Measurements from ENCODE around the gene CDK5RAP2. TPM values are rescaled to one million over a fixed set of nuclear protein-coding genes. Genes with fewer than 3 reads are reported as not detected.
"Not testable (repeated sequence)": the region's sequence is repeated elsewhere in the genome, so short reads cannot be mapped to it uniquely, and the experiment has no call there.

CDK5RAP2 gene
- total and polyA plus RNA-seq, 2 donors: 27.3 to 44.0 TPM

- not testable (repeated sequence) for H3K4me3 ChIP-seq (ENCODE audit: low read length in 2 of 2); DNase-seq (ENCODE audit: low read depth in 6 of 9, low spot score in 9 of 9)
- 90% methylated on average over 4 of the region's 37 CpGs for WGBS
These were observed 83.5 kb downstream of the CDK5RAP2 start for GRCh38 chr9:120496438-120496837.

GRCh38 chr9:120490888-120491595 is 88.9 kb downstream of the CDK5RAP2 start:
- H3K27me3 ChIP-seq (ENCODE audit: control insufficient read depth in 2 of 2, insufficient read depth in 1 of 2, low read length in 1 of 2): no peaks in the 10 kb centered on the region
- H3K9me3 ChIP-seq (ENCODE audit: control insufficient read depth in 2 of 2, insufficient read depth in 1 of 2, low read length in 1 of 2): no peaks in the 10 kb centered on the region
- H3K36me3 ChIP-seq (ENCODE audit: control insufficient read depth in 2 of 2, insufficient read depth in 2 of 2, low read length in 1 of 2): peaks cover 29 to 33% of the 10 kb centered on the region in 2 donors
- H3K4me1 ChIP-seq (ENCODE audit: control insufficient read depth in 2 of 2, insufficient read depth in 2 of 2, low read length in 2 of 2): no peaks in the 10 kb centered on the region
- no peak overlapping the region for H3K27ac ChIP-seq (ENCODE audit: low read depth in 1 of 2, low read length in 1 of 2)
- no peak for DNase-seq (ENCODE audit: low read depth in 6 of 9, low spot score in 9 of 9)
- WGBS: 92% methylated on average over 5 of the region's 5 CpGs
- H3K4me3 ChIP-seq (ENCODE audit: low read length in 2 of 2): no peak overlapping the region

More at GRCh38 chr9:120496438-120496837, 83.5 kb downstream of the CDK5RAP2 start:
- not testable (repeated sequence) for H3K4me1 ChIP-seq (ENCODE audit: control insufficient read depth in 2 of 2, insufficient read depth in 2 of 2, low read length in 2 of 2); H3K9me3 ChIP-seq (ENCODE audit: control insufficient read depth in 2 of 2, insufficient read depth in 1 of 2, low read length in 1 of 2); H3K36me3 ChIP-seq (ENCODE audit: control insufficient read depth in 2 of 2, insufficient read depth in 2 of 2, low read length in 1 of 2); H3K27ac ChIP-seq (ENCODE audit: low read depth in 1 of 2, low read length in 1 of 2); H3K27me3 ChIP-seq (ENCODE audit: control insufficient read depth in 2 of 2, insufficient read depth in 1 of 2, low read length in 1 of 2)

- Histone ChIP-seq H3K27me3 (ENCODE audit: control insufficient read depth in 2 of 2, insufficient read depth in 1 of 2, low read length in 1 of 2) (no peaks in the 10 kb centered on the region), H3K36me3 (ENCODE audit: control insufficient read depth in 2 of 2, insufficient read depth in 2 of 2, low read length in 1 of 2) (peaks cover 58 to 59% of the 10 kb centered on the region in 2 donors), H3K9me3 (ENCODE audit: control insufficient read depth in 2 of 2, insufficient read depth in 1 of 2, low read length in 1 of 2) (no peaks in the 10 kb centered on the region), H3K4me1 (ENCODE audit: control insufficient read depth in 2 of 2, insufficient read depth in 2 of 2, low read length in 2 of 2) (no peaks in the 10 kb centered on the region), H3K27ac (ENCODE audit: low read depth in 1 of 2, low read length in 1 of 2) (no peak overlapping the region), H3K4me3 (ENCODE audit: low read length in 2 of 2) (no peak overlapping the region)
- no peak for DNase-seq (ENCODE audit: low read depth in 6 of 9, low spot score in 9 of 9)
- 98% methylated on average over 6 of the region's 6 CpGs for WGBS
These were observed 93.1 kb downstream of the CDK5RAP2 start for GRCh38 chr9:120486835-120487234.

GRCh38 chr9:120486347-120486746 is 93.6 kb downstream of the CDK5RAP2 start:
- H3K4me3 ChIP-seq (ENCODE audit: low read length in 2 of 2): no peak overlapping the region

GRCh38 chr9:120485788-120486187 is 94.2 kb downstream of the CDK5RAP2 start:
- Histone ChIP-seq H3K4me1 (ENCODE audit: control insufficient read depth in 2 of 2, insufficient read depth in 2 of 2, low read length in 2 of 2) (no peaks in the 10 kb centered on the region), H3K9me3 (ENCODE audit: control insufficient read depth in 2 of 2, insufficient read depth in 1 of 2, low read length in 1 of 2) (no peaks in the 10 kb centered on the region), H3K36me3 (ENCODE audit: control insufficient read depth in 2 of 2, insufficient read depth in 2 of 2, low read length in 1 of 2) (peaks cover 62 to 66% of the 10 kb centered on the region in 2 donors), H3K27me3 (ENCODE audit: control insufficient read depth in 2 of 2, insufficient read depth in 1 of 2, low read length in 1 of 2) (no peaks in the 10 kb centered on the region), H3K4me3 (ENCODE audit: low read length in 2 of 2) (no peak overlapping the region), H3K27ac (ENCODE audit: low read depth in 1 of 2, low read length in 1 of 2) (no peak overlapping the region)
- WGBS: 99% methylated on average over 3 of the region's 3 CpGs
- DNase-seq (ENCODE audit: low read depth in 6 of 9, low spot score in 9 of 9): no peak

More at GRCh38 chr9:120486347-120486746, 93.6 kb downstream of the CDK5RAP2 start:
- Histone ChIP-seq H3K27me3 (ENCODE audit: control insufficient read depth in 2 of 2, insufficient read depth in 1 of 2, low read length in 1 of 2) (no peaks in the 10 kb centered on the region), H3K4me1 (ENCODE audit: control insufficient read depth in 2 of 2, insufficient read depth in 2 of 2, low read length in 2 of 2) (no peaks in the 10 kb centered on the region), H3K36me3 (ENCODE audit: control insufficient read depth in 2 of 2, insufficient read depth in 2 of 2, low read length in 1 of 2) (peaks cover 59 to 63% of the 10 kb centered on the region in 2 donors), H3K9me3 (ENCODE audit: control insufficient read depth in 2 of 2, insufficient read depth in 1 of 2, low read length in 1 of 2) (no peaks in the 10 kb centered on the region), H3K27ac (ENCODE audit: low read depth in 1 of 2, low read length in 1 of 2) (no peak overlapping the region)
- DNase-seq (ENCODE audit: low read depth in 6 of 9, low spot score in 9 of 9): no peak
- 97% methylated on average over 4 of the region's 4 CpGs for WGBS

GRCh38 chr9:120484162-120484561 is 95.8 kb downstream of the CDK5RAP2 start:
- no peak overlapping the region for H3K4me3 ChIP-seq (ENCODE audit: low read length in 2 of 2)
- H3K4me1 ChIP-seq (ENCODE audit: control insufficient read depth in 2 of 2, insufficient read depth in 2 of 2, low read length in 2 of 2): no peaks in the 10 kb centered on the region
- no peaks in the 10 kb centered on the region for H3K27me3 ChIP-seq (ENCODE audit: control insufficient read depth in 2 of 2, insufficient read depth in 1 of 2, low read length in 1 of 2)
- DNase-seq (ENCODE audit: low read depth in 6 of 9, low spot score in 9 of 9): no peak
- peaks cover 57% of the 10 kb centered on the region in 2 donors for H3K36me3 ChIP-seq (ENCODE audit: control insufficient read depth in 2 of 2, insufficient read depth in 2 of 2, low read length in 1 of 2)
- no peak overlapping the region for H3K27ac ChIP-seq (ENCODE audit: low read depth in 1 of 2, low read length in 1 of 2)
- WGBS: 98% methylated on average over 5 of the region's 5 CpGs
- no peaks in the 10 kb centered on the region for H3K9me3 ChIP-seq (ENCODE audit: control insufficient read depth in 2 of 2, insufficient read depth in 1 of 2, low read length in 1 of 2)

GRCh38 chr9:120482424-120483186 is 97.4 kb downstream of the CDK5RAP2 start:
- no peaks in the 10 kb centered on the region for H3K27me3 ChIP-seq (ENCODE audit: control insufficient read depth in 2 of 2, insufficient read depth in 1 of 2, low read length in 1 of 2)
- no peaks in the 10 kb centered on the region for H3K4me1 ChIP-seq (ENCODE audit: control insufficient read depth in 2 of 2, insufficient read depth in 2 of 2, low read length in 2 of 2)
- H3K4me3 ChIP-seq (ENCODE audit: low read length in 2 of 2): no peak overlapping the region
- DNase-seq (ENCODE audit: low read depth in 6 of 9, low spot score in 9 of 9): no peak
- H3K36me3 ChIP-seq (ENCODE audit: control insufficient read depth in 2 of 2, insufficient read depth in 2 of 2, low read length in 1 of 2): peaks cover 56 to 61% of the 10 kb centered on the region in 2 donors
- 95% methylated on average over 9 of the region's 9 CpGs for WGBS
- no peaks in the 10 kb centered on the region for H3K9me3 ChIP-seq (ENCODE audit: control insufficient read depth in 2 of 2, insufficient read depth in 1 of 2, low read length in 1 of 2)
- no peak overlapping the region for H3K27ac ChIP-seq (ENCODE audit: low read depth in 1 of 2, low read length in 1 of 2)

GRCh38 chr9:120481846-120482245 is 98.1 kb downstream of the CDK5RAP2 start:
- H3K4me1 ChIP-seq (ENCODE audit: control insufficient read depth in 2 of 2, insufficient read depth in 2 of 2, low read length in 2 of 2): no peaks in the 10 kb centered on the region
- no peaks in the 10 kb centered on the region for H3K27me3 ChIP-seq (ENCODE audit: control insufficient read depth in 2 of 2, insufficient read depth in 1 of 2, low read length in 1 of 2)
- WGBS: 99% methylated on average over 2 of the region's 2 CpGs
- peaks cover 56 to 58% of the 10 kb centered on the region in 2 donors for H3K36me3 ChIP-seq (ENCODE audit: control insufficient read depth in 2 of 2, insufficient read depth in 2 of 2, low read length in 1 of 2)
- no peak for DNase-seq (ENCODE audit: low read depth in 6 of 9, low spot score in 9 of 9)
- H3K27ac ChIP-seq (ENCODE audit: low read depth in 1 of 2, low read length in 1 of 2): no peak overlapping the region
- H3K9me3 ChIP-seq (ENCODE audit: control insufficient read depth in 2 of 2, insufficient read depth in 1 of 2, low read length in 1 of 2): no peaks in the 10 kb centered on the region
- H3K4me3 ChIP-seq (ENCODE audit: low read length in 2 of 2): no peak overlapping the region

GRCh38 chr9:120481248-120481647 is 98.7 kb downstream of the CDK5RAP2 start:
- peaks cover 55 to 56% of the 10 kb centered on the region in 2 donors for H3K36me3 ChIP-seq (ENCODE audit: control insufficient read depth in 2 of 2, insufficient read depth in 2 of 2, low read length in 1 of 2)
- WGBS: 100% methylated on average over 1 of the region's 1 CpG

More at GRCh38 chr9:120481248-120481647, 98.7 kb downstream of the CDK5RAP2 start:
- Histone ChIP-seq H3K27me3 (ENCODE audit: control insufficient read depth in 2 of 2, insufficient read depth in 1 of 2, low read length in 1 of 2) (no peaks in the 10 kb centered on the region), H3K4me1 (ENCODE audit: control insufficient read depth in 2 of 2, insufficient read depth in 2 of 2, low read length in 2 of 2) (no peaks in the 10 kb centered on the region), H3K4me3 (ENCODE audit: low read length in 2 of 2) (no peak overlapping the region), H3K27ac (ENCODE audit: low read depth in 1 of 2, low read length in 1 of 2) (no peak overlapping the region), H3K9me3 (ENCODE audit: control insufficient read depth in 2 of 2, insufficient read depth in 1 of 2, low read length in 1 of 2) (no peaks in the 10 kb centered on the region)
- DNase-seq (ENCODE audit: low read depth in 6 of 9, low spot score in 9 of 9): no peak
